T-cell (primary cell): ENCODE results near the gene CADM1. TPM values are rescaled to one million over a fixed set of nuclear protein-coding genes. Genes with fewer than 3 reads are reported as not detected.

ENCODE experiments used
- ATAC-seq, 4 experiments: fragments of 200-7000 bp in 3 of 4; fragments of 150-1000 bp in 1 of 4; cut with Tn5 transposase; replicated peaks in 1 of 4; 1 replicate in 3 of 4; 2 replicates in 1 of 4; pipeline ENCODE4 v1.10.0; 2021; ENCODE audit warnings: moderate library complexity in 3 of 4, mild to moderate bottlenecking in 2 of 4, moderate number of reproducible peaks in 1 of 4
- CTCF ChIA-PET, 2 donors: fragments of 300-600 bp; sonication (Branson Sonifier 250); formaldehyde crosslinking; loops; one replicate each; lab custom pipeline; 2022; ENCODE audit warnings: antibody characterized with exemption in 2 of 2; lab: Charles Lee
- POLR2A ChIA-PET, 2 donors: fragments of 300-600 bp; sonication (Branson Sonifier 250); formaldehyde crosslinking; loops; one replicate each; lab custom pipeline; 2022; ENCODE audit warnings: antibody characterized with exemption in 2 of 2; lab: Charles Lee
- DNase-seq, 35 experiments: peaks; one replicate each; pipeline versions ENCODE4 v3.0.0 to v3.0.0-alpha.2; 2013 to 2023
- H3K27ac ChIP-seq: one replicate; pipeline ENCODE4 v1.5.1; 2013; ENCODE audit warnings: low read length
- H3K27me3 ChIP-seq, 2 experiments: replicated peaks in 1 of 2; 1 replicate in 1 of 2; 2 replicates in 1 of 2; pipeline versions ENCODE4 v1.6.1 to v1.7.0; 2013; ENCODE audit warnings: low read length in 1 of 2, mixed read lengths in 1 of 2; ENCODE audit not compliant: control insufficient read depth in 2 of 2, insufficient read depth in 2 of 2; ENCODE audit errors: extremely low read depth in 1 of 2
- H3K36me3 ChIP-seq, 2 donors: 1 replicate in 1 of 2; 2 replicates in 1 of 2; pipeline versions ENCODE4 v1.6.1 to v1.7.0; 2013; ENCODE audit warnings: low read length in 1 of 2; ENCODE audit not compliant: control insufficient read depth in 2 of 2, insufficient read depth in 1 of 2; ENCODE audit errors: extremely low read depth in 1 of 2
- H3K4me1 ChIP-seq, 2 experiments: 1 replicate in 1 of 2; 2 replicates in 1 of 2; pipeline versions ENCODE4 v1.6.1 to v1.7.0; 2013; ENCODE audit warnings: low read length in 2 of 2, mixed read lengths in 1 of 2; ENCODE audit not compliant: insufficient read depth in 2 of 2, control insufficient read depth in 1 of 2; ENCODE audit errors: extremely low read depth in 1 of 2
- H3K4me3 ChIP-seq, 2 donors: 1 replicate in 1 of 2; 2 replicates in 1 of 2; pipeline versions ENCODE4 v1.5.1 to v1.7.0; 2013; ENCODE audit warnings: mild to moderate bottlenecking in 2 of 2, low read length in 1 of 2, moderate library complexity in 1 of 2; ENCODE audit not compliant: control insufficient read depth in 1 of 2; ENCODE audit errors: extremely low read depth in 1 of 2
- H3K9me3 ChIP-seq: 2 replicates; pipeline ENCODE4 v1.7.0; 2013
- H3K27ac Mint-ChIP-seq, 2 donors: one replicate each; pipeline ENCODE4 v1.8.0; 2020 to 2021; ENCODE audit warnings: mild to moderate bottlenecking in 2 of 2, mixed read lengths in 2 of 2
- H3K27me3 Mint-ChIP-seq, 2 donors: one replicate each; pipeline ENCODE4 v1.8.0; 2021 to 2022; ENCODE audit warnings: mixed read lengths in 2 of 2
- H3K36me3 Mint-ChIP-seq: one replicate; pipeline ENCODE4 v1.8.0; 2021; ENCODE audit warnings: mixed read lengths
- H3K4me1 Mint-ChIP-seq, 3 donors: one replicate each; pipeline ENCODE4 v1.8.0; 2020 to 2022; ENCODE audit warnings: mixed read lengths in 3 of 3, mild to moderate bottlenecking in 1 of 3
- H3K4me3 Mint-ChIP-seq, 3 donors: one replicate each; pipeline ENCODE4 v1.8.0; 2020 to 2022; ENCODE audit warnings: mild to moderate bottlenecking in 3 of 3, mixed read lengths in 3 of 3, moderate library complexity in 3 of 3
- H3K9me3 Mint-ChIP-seq, 3 donors: one replicate each; pipeline ENCODE4 v1.8.0; 2020 to 2022; ENCODE audit warnings: mixed read lengths in 3 of 3
- WGBS: methylation state at CpG from one replicate; pipeline ENCODE4 v1.1.5; 2013; ENCODE audit warnings: missing lambda C conversion rate; ENCODE audit not compliant: insufficient coverage; 5-methylcytosine and 5-hydroxymethylcytosine counted together
- total RNA-seq, 35 experiments: library from RNA in 6 of 35; stranded (reverse) in 6 of 35; fragments of 120-200 nt in 1 of 35; gene quantifications; one replicate each; pipeline versions ENCODE4 v1.2.1 to v1.2.4 and lab custom pipeline; 2013 to 2026

The CADM1 gene
- total RNA-seq, 5 donors from 2014 or later (not counting 1 experiment from before 2014, with no cell fraction given), result 2.1 to 6.7 (median 3.1) TPM

DNA sequence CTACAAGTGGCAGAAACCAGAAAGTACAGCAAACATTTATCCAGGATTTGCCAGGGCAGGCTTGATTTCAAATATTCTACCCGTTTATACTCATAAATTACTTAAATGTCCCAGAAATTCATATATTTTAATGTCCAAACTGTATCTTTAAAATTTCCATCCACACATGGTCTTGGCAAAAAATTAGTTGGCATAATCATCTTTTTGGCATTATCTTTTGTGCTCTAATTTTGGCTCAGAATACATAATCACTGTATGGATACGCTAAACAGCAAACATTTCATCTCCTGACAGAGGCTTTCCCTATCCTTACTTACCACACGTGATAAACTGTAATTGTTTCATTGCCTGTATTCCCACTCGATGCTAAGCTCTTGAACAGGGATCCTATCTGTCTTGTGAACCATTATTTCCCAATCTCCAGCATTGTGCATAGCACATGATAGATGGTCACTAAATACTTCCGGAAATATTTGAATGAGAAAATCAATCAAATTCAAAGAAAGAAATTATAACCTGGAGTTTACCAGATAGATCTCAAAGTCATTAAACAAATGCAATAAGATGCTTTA, 64.2 kb downstream of the CADM1 start:
- peaks cover 0 to 8% (median 0%) of the 10 kb centered on the region in 3 donors for H3K9me3 Mint-ChIP-seq
- ChIA-PET POLR2A (no interaction called here), CTCF (no interaction called here)
- H3K27me3 Mint-ChIP-seq, result peaks cover 0 to 5% of the 10 kb centered on the region in 2 donors
- Histone ChIP-seq H3K36me3 (no peaks in the 10 kb centered on the region), H3K27me3 (no peaks in the 10 kb centered on the region), H3K27ac (no peak overlapping the region), H3K4me3 (no peak overlapping the region), H3K9me3 (no peaks in the 10 kb centered on the region), H3K4me1 (no peaks in the 10 kb centered on the region)
- H3K36me3 Mint-ChIP-seq, result no peaks in the 10 kb centered on the region
- ATAC-seq, result no peak
- H3K4me1 Mint-ChIP-seq, result no peaks in the 10 kb centered on the region
- DNase-seq, result no peak
- H3K4me3 Mint-ChIP-seq, result no peak overlapping the region
- H3K27ac Mint-ChIP-seq, result no peak overlapping the region
- WGBS, result 72% methylated on average over 3 of the region's 5 CpGs

DNA sequence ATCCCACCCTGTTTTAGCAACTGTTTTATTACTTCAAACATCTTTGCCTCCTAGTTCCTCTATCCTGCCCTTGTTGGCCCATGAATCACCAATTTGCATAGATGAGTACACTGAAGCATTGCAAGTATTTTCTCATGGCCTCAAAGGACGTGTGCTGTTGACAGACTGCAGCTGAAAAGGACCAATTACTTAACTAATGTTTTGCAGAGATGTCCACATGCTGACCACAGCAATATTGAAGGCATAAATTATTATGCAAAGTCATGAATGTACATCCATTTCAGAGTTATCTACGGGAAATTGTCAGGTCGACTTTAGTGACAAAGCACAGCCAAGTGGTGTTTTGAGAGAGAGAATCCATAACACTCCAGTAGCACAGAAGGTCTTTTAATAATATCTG, 64.8 kb downstream of the CADM1 start:
- Histone ChIP-seq H3K4me3 (no peak overlapping the region), H3K36me3 (no peaks in the 10 kb centered on the region), H3K27ac (no peak overlapping the region), H3K9me3 (no peaks in the 10 kb centered on the region), H3K4me1 (no peaks in the 10 kb centered on the region), H3K27me3 (no peaks in the 10 kb centered on the region)
- peaks cover 0 to 3% (median 0%) of the 10 kb centered on the region in 3 donors for H3K9me3 Mint-ChIP-seq
- no peaks in the 10 kb centered on the region for H3K4me1 Mint-ChIP-seq
- H3K27me3 Mint-ChIP-seq, result peaks cover 0 to 5% of the 10 kb centered on the region in 2 donors
- no peaks in the 10 kb centered on the region for H3K36me3 Mint-ChIP-seq
- ChIA-PET POLR2A (no interaction called here), CTCF (no interaction called here)
- no peak overlapping the region for H3K27ac Mint-ChIP-seq
- no peak overlapping the region for H3K4me3 Mint-ChIP-seq
- ATAC-seq, result no peak
- DNase-seq, result no peak
- 38% methylated on average over 1 of the region's 3 CpGs for WGBS

DNA sequence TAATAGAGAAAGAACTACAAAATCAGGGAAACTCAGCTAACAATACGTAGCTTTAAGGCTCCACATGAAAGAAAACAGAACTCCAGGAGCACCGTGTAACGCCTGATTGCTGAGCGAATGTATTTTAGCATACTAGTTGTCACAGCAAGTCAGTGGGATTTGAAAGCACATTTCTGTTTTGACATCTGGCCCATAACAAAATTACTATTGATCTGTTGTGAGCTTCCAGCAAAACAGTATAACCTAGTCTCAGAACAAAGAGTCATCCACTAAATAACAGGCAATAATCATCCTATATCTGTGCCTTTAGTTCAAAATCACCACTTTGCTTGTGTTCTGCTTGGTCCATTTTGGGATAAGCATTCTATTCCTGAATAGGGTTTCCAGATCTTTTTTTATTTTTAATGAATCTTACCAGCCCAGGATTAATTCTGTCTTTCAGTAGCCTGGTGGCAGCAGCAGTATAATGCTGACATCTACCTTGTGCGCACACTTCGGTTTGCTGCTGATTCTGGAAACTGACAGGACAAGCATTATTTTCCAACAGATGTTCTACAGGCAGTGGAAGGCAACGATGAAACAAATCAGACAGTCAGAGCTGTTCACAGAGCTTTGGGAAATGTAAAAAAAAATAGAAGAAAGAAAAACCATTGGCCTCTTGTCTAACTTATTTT, 66.2 kb downstream of the CADM1 start:
- H3K4me1 Mint-ChIP-seq, result no peaks in the 10 kb centered on the region
- no peaks in the 10 kb centered on the region for H3K36me3 ChIP-seq
- H3K36me3 Mint-ChIP-seq, result no peaks in the 10 kb centered on the region
- peaks cover 0 to 5% of the 10 kb centered on the region in 2 donors for H3K27me3 Mint-ChIP-seq
- ChIA-PET CTCF (no interaction called here), POLR2A (no interaction called here)
- no peak overlapping the region for H3K27ac ChIP-seq
- no peaks in the 10 kb centered on the region for H3K27me3 ChIP-seq
- H3K27ac Mint-ChIP-seq, result no peak overlapping the region
- no peak for ATAC-seq
- no peaks in the 10 kb centered on the region for H3K4me1 ChIP-seq
- no peaks in the 10 kb centered on the region for H3K9me3 ChIP-seq
- H3K4me3 Mint-ChIP-seq, result no peak overlapping the region
- peaks cover 0 to 1% (median 0%) of the 10 kb centered on the region in 3 donors for H3K9me3 Mint-ChIP-seq
- no peak for DNase-seq
- H3K4me3 ChIP-seq, result no peak overlapping the region
- 66% methylated on average over 6 of the region's 7 CpGs for WGBS

DNA sequence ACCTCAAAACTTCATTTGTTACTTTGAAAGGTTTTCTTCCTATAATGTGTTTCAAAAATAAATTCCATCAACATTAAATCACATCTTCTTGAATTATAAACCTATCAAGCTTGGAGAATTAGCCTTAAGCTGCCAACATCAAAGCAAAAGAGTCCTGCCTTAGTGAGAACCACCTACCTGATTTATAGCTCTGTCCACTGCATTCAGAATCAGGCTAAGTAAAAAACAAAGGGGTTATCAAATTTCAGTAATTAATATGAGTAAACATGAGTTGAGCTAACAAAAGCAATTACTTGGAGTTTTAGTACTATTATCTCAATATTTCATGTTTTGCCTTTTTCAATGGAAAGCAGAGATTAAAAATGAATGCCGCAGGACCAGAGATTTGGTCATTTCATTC, 73.9 kb downstream of the CADM1 start:
- WGBS, result no CpG with 5 or more reads among the region's 1 CpG
- H3K4me1 ChIP-seq, result no peaks in the 10 kb centered on the region
- CTCF ChIA-PET, result no interaction called here
- Mint-ChIP-seq H3K4me3 (no peak overlapping the region), H3K9me3 (no peaks in the 10 kb centered on the region), H3K27me3 (peaks cover 0 to 3% of the 10 kb centered on the region in 2 donors), H3K4me1 (no peaks in the 10 kb centered on the region), H3K27ac (no peak overlapping the region), H3K36me3 (no peaks in the 10 kb centered on the region)
- no peak overlapping the region for H3K27ac ChIP-seq
- POLR2A ChIA-PET, result no interaction called here
- no peak overlapping the region for H3K4me3 ChIP-seq
- no peaks in the 10 kb centered on the region for H3K36me3 ChIP-seq
- H3K9me3 ChIP-seq, result no peaks in the 10 kb centered on the region
- ATAC-seq (no peak), DNase-seq (no peak)
- peaks cover 0 to 3% of the 10 kb centered on the region in 2 experiments for H3K27me3 ChIP-seq

DNA sequence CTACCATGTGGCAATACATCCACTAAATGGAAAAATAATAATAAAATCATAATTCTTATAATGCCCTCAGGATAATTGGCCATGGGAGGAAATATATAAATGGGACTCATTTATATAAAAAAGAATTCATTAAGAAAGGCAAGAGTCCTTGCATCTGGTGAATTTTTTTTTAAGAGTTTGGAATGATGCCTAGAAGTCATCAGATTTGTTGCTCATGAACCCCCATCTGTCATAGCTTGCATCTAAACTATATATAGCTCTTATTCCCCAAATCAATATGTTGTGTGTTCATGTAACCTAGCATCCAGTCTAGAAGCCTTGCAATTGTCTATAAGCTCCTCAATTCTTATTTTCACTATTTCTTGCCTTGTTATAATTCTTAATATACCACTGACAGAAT, 75.9 kb downstream of the CADM1 start:
- Histone ChIP-seq H3K4me3 (no peak overlapping the region), H3K27me3 (peaks cover 0 to 3% of the 10 kb centered on the region in 2 experiments), H3K36me3 (no peaks in the 10 kb centered on the region), H3K4me1 (no peaks in the 10 kb centered on the region), H3K27ac (no peak overlapping the region), H3K9me3 (no peaks in the 10 kb centered on the region)
- ChIA-PET CTCF (no interaction called here), POLR2A (no interaction called here)
- H3K9me3 Mint-ChIP-seq, result no peaks in the 10 kb centered on the region
- no peak overlapping the region for H3K27ac Mint-ChIP-seq
- DNase-seq, result no peak
- no peaks in the 10 kb centered on the region for H3K4me1 Mint-ChIP-seq
- H3K27me3 Mint-ChIP-seq, result peaks cover 0 to 6% of the 10 kb centered on the region in 2 donors
- no peak overlapping the region for H3K4me3 Mint-ChIP-seq
- no peaks in the 10 kb centered on the region for H3K36me3 Mint-ChIP-seq
- no peak for ATAC-seq

DNA sequence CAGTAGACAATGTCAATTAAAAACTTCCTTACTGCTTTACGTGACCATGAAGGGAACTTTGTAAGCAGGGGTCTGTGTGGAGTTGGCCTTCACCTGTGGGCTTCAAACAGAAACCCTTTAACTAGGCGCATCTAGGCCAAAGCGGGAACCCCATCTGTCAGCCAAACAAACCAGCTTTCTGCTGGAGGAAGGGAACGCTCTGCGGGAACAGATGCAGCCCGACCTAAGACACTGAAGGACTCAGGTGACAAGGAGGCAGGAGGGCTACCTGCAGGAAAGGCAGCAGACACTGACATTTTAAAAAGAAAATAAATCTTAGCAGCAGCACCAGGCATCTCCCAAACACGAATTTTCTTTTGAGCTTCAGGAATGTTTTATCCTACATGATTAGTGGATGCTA, 78.4 kb downstream of the CADM1 start:
- no peaks in the 10 kb centered on the region for H3K36me3 Mint-ChIP-seq
- CTCF ChIA-PET, result no interaction called here

More for the DNA sequence above, 78.4 kb downstream of the CADM1 start:
- H3K36me3 ChIP-seq, result no peaks in the 10 kb centered on the region
- no peaks in the 10 kb centered on the region for H3K4me1 ChIP-seq
- Mint-ChIP-seq H3K9me3 (no peaks in the 10 kb centered on the region), H3K4me1 (no peaks in the 10 kb centered on the region), H3K27ac (no peak overlapping the region), H3K27me3 (peaks cover 0 to 6% of the 10 kb centered on the region in 2 donors), H3K4me3 (no peak overlapping the region)
- H3K27me3 ChIP-seq, result peaks cover 0 to 3% of the 10 kb centered on the region in 2 experiments
- POLR2A ChIA-PET, result no interaction called here
- H3K9me3 ChIP-seq, result no peaks in the 10 kb centered on the region
- no peak for DNase-seq
- H3K4me3 ChIP-seq, result no peak overlapping the region
- ATAC-seq, result no peak
- H3K27ac ChIP-seq, result no peak overlapping the region
- WGBS, result 86% methylated on average over 3 of the region's 7 CpGs
